ENCODE measurements around the gene GLDC.

- TF ChIP-seq, protein P1, sequence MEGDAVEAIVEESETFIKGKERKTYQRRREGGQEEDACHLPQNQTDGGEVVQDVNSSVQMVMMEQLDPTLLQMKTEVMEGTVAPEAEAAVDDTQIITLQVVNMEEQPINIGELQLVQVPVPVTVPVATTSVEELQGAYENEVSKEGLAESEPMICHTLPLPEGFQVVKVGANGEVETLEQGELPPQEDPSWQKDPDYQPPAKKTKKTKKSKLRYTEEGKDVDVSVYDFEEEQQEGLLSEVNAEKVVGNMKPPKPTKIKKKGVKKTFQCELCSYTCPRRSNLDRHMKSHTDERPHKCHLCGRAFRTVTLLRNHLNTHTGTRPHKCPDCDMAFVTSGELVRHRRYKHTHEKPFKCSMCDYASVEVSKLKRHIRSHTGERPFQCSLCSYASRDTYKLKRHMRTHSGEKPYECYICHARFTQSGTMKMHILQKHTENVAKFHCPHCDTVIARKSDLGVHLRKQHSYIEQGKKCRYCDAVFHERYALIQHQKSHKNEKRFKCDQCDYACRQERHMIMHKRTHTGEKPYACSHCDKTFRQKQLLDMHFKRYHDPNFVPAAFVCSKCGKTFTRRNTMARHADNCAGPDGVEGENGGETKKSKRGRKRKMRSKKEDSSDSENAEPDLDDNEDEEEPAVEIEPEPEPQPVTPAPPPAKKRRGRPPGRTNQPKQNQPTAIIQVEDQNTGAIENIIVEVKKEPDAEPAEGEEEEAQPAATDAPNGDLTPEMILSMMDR (IDR thresholded peaks at IDR 0.05; ENCODE audit: insufficient read depth, low read depth, low read length), result no peak
- no peak for TF ChIP-seq EZH2 (IDR thresholded peaks at IDR 0.05; ENCODE audit: insufficient read depth, low read length)
These were observed 32.3 kb upstream of the GLDC start for GRCh38 chr9:6677803-6678202.
